ENCODE measurements around the gene INSM1. TPM values are rescaled to one million over a fixed set of nuclear protein-coding genes. Genes with fewer than 3 reads are reported as not detected.

The INSM1 gene
- total and polyA plus RNA-seq, 2 of the 13 experiments (the other 11 are each of a cell fraction or from before 2014, with no cell fraction given) = not detected

- peaks cover 12% of the 10 kb centered on the region; the same call in 1 of the 2 replicates for H3K4me1 ChIP-seq (ENCODE audit: insufficient read depth, low read length)
- H3K36me3 ChIP-seq (replicated peaks in 1 of 2; ENCODE audit: control insufficient read depth in 1 of 2, insufficient read depth in 2 of 2, low read length in 2 of 2) = no peaks in the 10 kb centered on the region
- ChIA-PET CTCF (ENCODE audit: low intra/inter-chr PET ratio, low total read pairs) (interaction anchor here (3.6 kb wide), 1 partner anchor 209 kb away, joined by 55 read pairs; no protein-coding TSS in a partner anchor), POLR2A (no interaction called here)
- H3K4me2 ChIP-seq (ENCODE audit: low read depth, low read length) = no peak overlapping the region
- FAIRE-seq (no peak), ATAC-seq (no peak), DNase-seq (ENCODE audit: low spot score) (no peak)
- H3K9ac ChIP-seq (ENCODE audit: insufficient read depth, low read depth, low read length) = no peak overlapping the region
- H3K27me3 ChIP-seq (ENCODE audit: control insufficient read depth in 1 of 2, insufficient read depth in 2 of 2, low read length in 2 of 2) = peaks cover 5 to 25% of the 10 kb centered on the region in 2 experiments; a peak in 4 of 5 replicates
- H3K4me3 ChIP-seq (replicated peaks in 1 of 3; ENCODE audit: insufficient read depth in 1 of 3, low read depth in 2 of 3, low read length in 3 of 3) = no peak overlapping the region
- no peaks in the 10 kb centered on the region; the same call in 1 of the 2 replicates for H4K20me1 ChIP-seq (ENCODE audit: insufficient read depth, low read length)
- H3K79me2 ChIP-seq (ENCODE audit: insufficient read depth, low read length) = no peaks in the 10 kb centered on the region
- no peak overlapping the region for H2AFZ ChIP-seq (ENCODE audit: low read length)
- H3K9me3 ChIP-seq (ENCODE audit: low read length) = 0 out of 2 replicates have a peak, but pooled peaks cover 6% of the 10 kb centered on the region
- no TSS peak for BruUV-seq (replicated peaks)
- TF ChIP-seq SUZ12 (IDR thresholded peaks at IDR 0.05; ENCODE audit: low read depth, low read length) (no peak), BRD4 (CRISPR knock-in tag; IDR thresholded peaks at IDR 0.05) (no peak), ZNF570 (CRISPR knock-in tag; IDR thresholded peaks at IDR 0.05; ENCODE audit: borderline replicate concordance) (no peak), NFYC (CRISPR knock-in tag; IDR thresholded peaks at IDR 0.05) (no peak), TRIM24 (CRISPR knock-in tag; IDR thresholded peaks at IDR 0.05) (no peak), FLYWCH1 (CRISPR knock-in tag; IDR thresholded peaks at IDR 0.05) (no peak), ZNF761 (CRISPR knock-in tag; conservative IDR thresholded peaks at IDR 0.05) (no peak), TBP (CRISPR knock-in tag; IDR thresholded peaks at IDR 0.05) (no peak)
- intact Hi-C loops (cut with micrococcal nuclease; ENCODE audit: unreplicated experiment) (no loop called here), in situ Hi-C loops (cut with HindIII; ENCODE audit: extremely low pct_ligation_motif_present, low pct_unique_long_range_greater_than_20kb) (no loop called here)
- H3K27ac ChIP-seq (ENCODE audit: extremely low read length, insufficient read depth, low read length) = no peak overlapping the region
Measured at GRCh38 chr20:20358801-20359200, 9.1 kb upstream of the INSM1 start.

- Histone ChIP-seq H3K9ac (ENCODE audit: insufficient read depth, low read depth, low read length) (no peak overlapping the region), H4K20me1 (ENCODE audit: insufficient read depth, low read length) (no peaks in the 10 kb centered on the region; the same call in 1 of the 2 replicates), H3K4me1 (ENCODE audit: insufficient read depth, low read length) (peaks cover 20% of the 10 kb centered on the region; the same call in 1 of the 2 replicates), H3K27me3 (ENCODE audit: control insufficient read depth in 1 of 2, insufficient read depth in 2 of 2, low read length in 2 of 2) (peaks cover 7 to 33% of the 10 kb centered on the region in 2 experiments; a peak in 4 of 5 replicates), H3K9me3 (ENCODE audit: low read length) (0 out of 2 replicates have a peak, but pooled peaks cover 5% of the 10 kb centered on the region), H3K27ac (ENCODE audit: extremely low read length, insufficient read depth, low read length) (no peak overlapping the region), H3K4me3 (replicated peaks in 1 of 3; ENCODE audit: insufficient read depth in 1 of 3, low read depth in 2 of 3, low read length in 3 of 3) (no peak overlapping the region), H2AFZ (ENCODE audit: low read length) (no peak overlapping the region), H3K4me2 (ENCODE audit: low read depth, low read length) (no peak overlapping the region), H3K36me3 (replicated peaks in 1 of 2; ENCODE audit: control insufficient read depth in 1 of 2, insufficient read depth in 2 of 2, low read length in 2 of 2) (no peaks in the 10 kb centered on the region), H3K79me2 (ENCODE audit: insufficient read depth, low read length) (no peaks in the 10 kb centered on the region)
- no peak for TF ChIP-seq PHF5A (CRISPR knock-in tag; IDR thresholded peaks at IDR 0.05; ENCODE audit: low read depth, unreplicated experiment)
- TF ChIP-seq ZNF136 (CRISPR knock-in tag; IDR thresholded peaks at IDR 0.05; ENCODE audit: low read depth) = no peak
- no peak for TF ChIP-seq ZSCAN20 (CRISPR knock-in tag; IDR thresholded peaks at IDR 0.05; ENCODE audit: borderline replicate concordance)
- TF ChIP-seq NCOA2 (CRISPR knock-in tag; IDR thresholded peaks at IDR 0.05) = no peak
- no peak for TF ChIP-seq PHF20 (CRISPR knock-in tag; IDR thresholded peaks at IDR 0.05)
- TF ChIP-seq ZNF567 (CRISPR knock-in tag; IDR thresholded peaks at IDR 0.05; ENCODE audit: borderline replicate concordance) = no peak
- TF ChIP-seq CBX2 (IDR thresholded peaks at IDR 0.05; ENCODE audit: low read depth, low read length) = no peak
- no peak for TF ChIP-seq CBX2 (CRISPR knock-in tag; IDR thresholded peaks at IDR 0.05; ENCODE audit: low read depth)
- TF ChIP-seq SOX5 (CRISPR knock-in tag; IDR thresholded peaks at IDR 0.05; ENCODE audit: borderline replicate concordance) = no peak
- DNase-seq (ENCODE audit: low spot score) (no peak), ATAC-seq (no peak), FAIRE-seq (peak; percentile 52)
- in situ Hi-C loops (cut with HindIII; ENCODE audit: extremely low pct_ligation_motif_present, low pct_unique_long_range_greater_than_20kb) (loop anchor here (5.0 kb wide), 1 partner anchor 208 kb away; no protein-coding TSS in a partner anchor), intact Hi-C loops (cut with micrococcal nuclease; ENCODE audit: unreplicated experiment) (loop anchor here (1.0 to 5.0 kb wide), 3 partner anchors 209 to 277 kb away; no protein-coding TSS in a partner anchor)
- POLR2A ChIA-PET = no interaction called here
- BruUV-seq (replicated peaks) = no TSS peak
- CTCF ChIA-PET (ENCODE audit: low intra/inter-chr PET ratio, low total read pairs) = interaction anchor here (0.8 to 3.6 kb wide), 3 partner anchors 48 to 234 kb away, joined by 4 to 55 read pairs (median 16); no protein-coding TSS in a partner anchor
- 20% methylated on average over 6 of the region's 6 CpGs for WGBS (ENCODE audit: low lambda C conversion rate)
Measured at GRCh38 chr20:20359628-20360027, 8.3 kb upstream of the INSM1 start.

All from HepG2 (cell line).